Skeletal muscle satellite cell (primary cell): ENCODE results near the gene ROR1.
A peak's percentile ranks its signal among the peaks of the same experiment; 100 is the strongest.

Experiments used
- H3K27me3 ChIP-seq: 2 replicates; pipeline ENCODE4 v1.7.0; 2013; ENCODE audit warnings: low read length; ENCODE audit not compliant: control insufficient read depth, insufficient read depth
- H3K36me3 ChIP-seq: 2 replicates; pipeline ENCODE4 v1.7.0; 2013; ENCODE audit warnings: mild to moderate bottlenecking, control low read depth, low read length; ENCODE audit not compliant: insufficient read depth
- H3K4me1 ChIP-seq: 2 replicates; pipeline ENCODE4 v1.7.0; 2013; ENCODE audit warnings: low read length; ENCODE audit not compliant: control insufficient read depth, insufficient read depth
- H3K4me2 ChIP-seq: 2 replicates; pipeline ENCODE4 v1.7.0; 2013; ENCODE audit warnings: mild to moderate bottlenecking, low read length
- H3K4me3 ChIP-seq: 2 replicates; pipeline ENCODE4 v1.7.0; 2013; ENCODE audit warnings: low read length
- H3K9ac ChIP-seq: 2 replicates; pipeline ENCODE4 v1.7.0; 2013; ENCODE audit warnings: mild to moderate bottlenecking, low read depth, low read length, moderate library complexity
- H3K9me3 ChIP-seq: replicated peaks from 2 replicates; pipeline ENCODE4 v1.7.0; 2013; ENCODE audit warnings: mild to moderate bottlenecking, control low read depth, low read length

The ROR1 gene

GRCh38 chr1:63909526-63909925 is 135.7 kb downstream of the ROR1 start:
- no peaks in the 10 kb centered on the region for H3K9me3 ChIP-seq
- no peak overlapping the region for H3K4me2 ChIP-seq
- H3K27me3 ChIP-seq, result no peaks in the 10 kb centered on the region
- H3K4me3 ChIP-seq, result no peak overlapping the region
- H3K4me1 ChIP-seq, result peaks cover 5% of the 10 kb centered on the region
- H3K36me3 ChIP-seq, result no peaks in the 10 kb centered on the region
- H3K9ac ChIP-seq, result no peak overlapping the region

DNA sequence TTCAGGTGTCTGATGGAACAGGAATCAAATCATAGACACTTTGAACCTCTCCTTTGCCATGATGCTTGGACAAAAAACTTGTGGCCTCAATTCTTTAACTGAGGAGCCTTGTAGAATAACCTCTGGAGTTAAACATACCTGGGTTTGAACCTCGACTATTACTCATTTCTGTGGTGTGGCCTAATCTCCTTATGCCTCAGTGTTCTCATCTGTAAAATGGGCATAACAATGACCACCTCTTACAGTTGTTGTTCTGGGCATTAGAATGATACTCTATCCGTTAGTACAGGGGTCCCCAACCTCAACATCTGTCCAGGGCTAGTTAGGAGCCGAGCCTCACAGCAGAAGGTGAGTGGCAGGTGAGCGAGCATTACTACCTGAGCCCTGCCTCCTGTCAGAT is 137.2 kb downstream of the ROR1 start:
- H3K9ac ChIP-seq, result no peak overlapping the region

GRCh38 chr1:63912643-63913042 is 138.8 kb downstream of the ROR1 start:
- no peak overlapping the region for H3K4me3 ChIP-seq
- H3K9me3 ChIP-seq, result no peaks in the 10 kb centered on the region
- H3K9ac ChIP-seq, result no peak overlapping the region
- H3K36me3 ChIP-seq, result no peaks in the 10 kb centered on the region
- H3K27me3 ChIP-seq, result no peaks in the 10 kb centered on the region
- H3K4me2 ChIP-seq, result no peak overlapping the region
- peaks cover 7% of the 10 kb centered on the region for H3K4me1 ChIP-seq

More for the DNA sequence above, 137.2 kb downstream of the ROR1 start:
- Histone ChIP-seq H3K27me3 (no peaks in the 10 kb centered on the region), H3K4me3 (no peak overlapping the region), H3K9me3 (no peaks in the 10 kb centered on the region), H3K4me2 (no peak overlapping the region), H3K4me1 (peaks cover 5% of the 10 kb centered on the region), H3K36me3 (no peaks in the 10 kb centered on the region)

- H3K9me3 ChIP-seq, result no peaks in the 10 kb centered on the region
- peaks cover 11% of the 10 kb centered on the region for H3K4me1 ChIP-seq
- H3K4me2 ChIP-seq, result no peak overlapping the region
- H3K36me3 ChIP-seq, result no peaks in the 10 kb centered on the region
- H3K4me3 ChIP-seq, result no peak overlapping the region
- no peak overlapping the region for H3K9ac ChIP-seq
- H3K27me3 ChIP-seq, result no peaks in the 10 kb centered on the region
Measured at GRCh38 chr1:63913533-63913932, 139.7 kb downstream of the ROR1 start.

DNA sequence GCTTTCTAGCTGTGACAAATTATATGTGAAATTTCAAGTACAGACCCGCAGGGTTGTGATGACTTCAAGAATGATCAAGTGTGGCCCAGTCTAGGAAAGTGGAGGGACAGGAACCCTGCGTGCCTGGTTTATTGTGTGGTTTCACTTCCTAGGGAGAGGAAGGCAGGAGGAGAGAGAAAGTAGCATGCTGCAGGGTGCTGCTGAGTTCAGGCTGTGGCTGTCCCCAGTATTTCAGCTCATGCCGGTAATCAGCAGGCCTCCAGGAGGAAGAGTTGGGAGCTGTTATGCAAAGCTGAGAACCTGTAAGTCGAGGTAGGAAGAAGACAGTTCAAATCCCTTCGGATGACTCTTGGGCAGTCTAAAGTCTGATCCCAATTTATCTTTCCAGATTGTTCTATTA is 140.4 kb downstream of the ROR1 start:
- H3K27me3 ChIP-seq, result no peaks in the 10 kb centered on the region
- no peaks in the 10 kb centered on the region for H3K36me3 ChIP-seq
- no peak overlapping the region for H3K4me2 ChIP-seq
- H3K4me3 ChIP-seq, result no peak overlapping the region
- H3K9me3 ChIP-seq, result no peaks in the 10 kb centered on the region
- H3K4me1 ChIP-seq, result peaks cover 18% of the 10 kb centered on the region
- H3K9ac ChIP-seq, result no peak overlapping the region

DNA sequence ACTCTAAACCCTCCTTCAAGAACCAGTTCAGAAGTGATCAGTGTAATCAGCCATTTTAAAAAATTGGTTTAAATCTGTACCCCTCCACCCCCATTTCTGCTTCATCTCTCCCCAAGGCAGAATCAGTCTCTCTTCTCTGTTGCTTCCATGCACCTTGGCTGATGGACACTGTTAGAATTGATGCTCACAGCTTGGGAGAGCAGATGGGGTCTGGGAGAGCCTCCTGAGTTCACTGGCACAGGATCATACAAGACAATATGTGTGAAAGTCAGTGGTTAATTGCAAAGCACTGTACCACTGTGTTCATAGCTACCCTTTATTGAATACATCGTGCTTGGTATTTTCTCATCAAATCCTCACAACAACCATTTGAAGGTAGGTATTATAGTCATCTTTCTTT is 140.9 kb downstream of the ROR1 start:
- peaks cover 21% of the 10 kb centered on the region for H3K4me1 ChIP-seq
- no peaks in the 10 kb centered on the region for H3K36me3 ChIP-seq
- H3K4me3 ChIP-seq, result no peak overlapping the region
- no peaks in the 10 kb centered on the region for H3K27me3 ChIP-seq
- H3K9me3 ChIP-seq, result no peaks in the 10 kb centered on the region
- H3K4me2 ChIP-seq, result no peak overlapping the region
- no peak overlapping the region for H3K9ac ChIP-seq

GRCh38 chr1:63915121-63915520 is 141.3 kb downstream of the ROR1 start:
- Histone ChIP-seq H3K27me3 (no peaks in the 10 kb centered on the region), H3K4me2 (no peak overlapping the region), H3K36me3 (no peaks in the 10 kb centered on the region), H3K9me3 (no peaks in the 10 kb centered on the region), H3K9ac (no peak overlapping the region), H3K4me1 (peaks cover 25% of the 10 kb centered on the region), H3K4me3 (no peak overlapping the region)

- Histone ChIP-seq H3K9ac (no peak overlapping the region), H3K9me3 (no peaks in the 10 kb centered on the region), H3K4me3 (no peak overlapping the region), H3K4me1 (peaks cover 40% of the 10 kb centered on the region), H3K27me3 (no peaks in the 10 kb centered on the region), H3K36me3 (no peaks in the 10 kb centered on the region), H3K4me2 (no peak overlapping the region)
Measured at GRCh38 chr1:63916485-63917360, 142.9 kb downstream of the ROR1 start.

- Histone ChIP-seq H3K27me3 (no peaks in the 10 kb centered on the region), H3K9me3 (no peaks in the 10 kb centered on the region), H3K4me2 (peak overlapping the region; percentile 19), H3K4me3 (no peak overlapping the region), H3K4me1 (peaks cover 44% of the 10 kb centered on the region), H3K36me3 (no peaks in the 10 kb centered on the region), H3K9ac (no peak overlapping the region)
Measured at GRCh38 chr1:63917571-63918417, 144.0 kb downstream of the ROR1 start.

DNA sequence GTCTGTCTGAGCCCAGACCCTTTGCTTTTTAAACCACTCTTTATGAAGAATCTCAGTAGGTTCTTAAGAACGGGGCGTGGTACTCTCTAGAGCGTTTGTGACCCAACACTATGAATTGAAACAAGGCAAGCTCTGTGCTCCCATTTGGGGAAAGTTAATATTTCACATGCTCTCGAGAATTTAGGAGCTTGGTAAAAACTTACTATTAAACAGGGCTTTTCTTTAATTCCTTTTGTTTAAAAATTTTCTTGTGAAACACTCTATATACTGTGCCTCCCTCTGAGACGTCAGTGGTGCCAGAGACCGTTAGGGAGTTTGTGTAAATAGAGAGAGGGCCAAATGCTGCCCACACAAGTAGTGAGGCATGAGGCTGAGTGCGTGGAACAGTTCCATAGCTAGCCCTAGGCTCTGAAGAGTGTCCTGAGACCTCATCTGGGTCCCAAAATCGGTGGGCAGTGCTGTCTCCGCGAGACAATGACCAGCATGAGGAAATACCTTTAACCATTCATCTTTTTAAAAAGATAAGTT is 144.7 kb downstream of the ROR1 start:
- H3K4me3 ChIP-seq, result no peak overlapping the region

More for the DNA sequence above, 144.7 kb downstream of the ROR1 start:
- H3K9ac ChIP-seq, result no peak overlapping the region
- no peaks in the 10 kb centered on the region for H3K9me3 ChIP-seq
- no peaks in the 10 kb centered on the region for H3K36me3 ChIP-seq
- H3K4me1 ChIP-seq, result peaks cover 44% of the 10 kb centered on the region
- H3K4me2 ChIP-seq, result peak overlapping the region; percentile 19
- H3K27me3 ChIP-seq, result no peaks in the 10 kb centered on the region
